Measurements from ENCODE around the gene DHDH.
A peak's percentile ranks its signal among the peaks of the same experiment; 100 is the strongest.
"Not testable (repeated sequence)": the region's sequence is repeated elsewhere in the genome, so short reads cannot be mapped to it uniquely, and the experiment has no call there.

Gene DHDH

DNA sequence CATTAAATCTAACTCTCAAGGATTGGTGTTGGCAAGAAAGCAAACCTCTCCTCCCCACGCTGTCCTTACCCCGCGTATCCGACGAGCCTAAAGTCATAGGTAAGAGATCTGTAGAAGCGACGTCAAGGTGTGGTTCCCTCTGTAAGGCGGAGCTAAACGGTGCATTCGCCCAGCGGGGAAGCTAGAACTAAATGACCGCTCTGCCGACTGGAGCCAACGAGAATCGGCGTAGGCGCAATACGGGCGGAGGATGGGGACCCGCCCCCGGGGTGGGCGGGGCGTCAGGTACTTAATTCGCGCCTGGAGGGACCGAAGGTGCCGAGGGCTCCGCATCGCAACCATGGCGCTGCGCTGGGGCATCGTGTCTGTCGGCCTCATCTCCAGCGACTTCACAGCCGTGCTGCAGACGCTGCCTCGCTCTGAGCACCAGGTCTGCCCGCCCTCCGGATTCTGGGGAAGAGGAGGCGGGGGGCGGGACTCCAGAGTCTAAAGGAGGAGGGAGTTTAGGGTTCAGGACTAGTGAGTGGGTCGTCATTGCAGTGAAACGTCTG, at the start of gene DHDH:
TSS of gene DHDH (plus strand) at position 318 of the 551 bp plus-strand sequence. CDS start at position 341, 23 bp downstream.
- DNase-seq = peak; percentile 89

DNA sequence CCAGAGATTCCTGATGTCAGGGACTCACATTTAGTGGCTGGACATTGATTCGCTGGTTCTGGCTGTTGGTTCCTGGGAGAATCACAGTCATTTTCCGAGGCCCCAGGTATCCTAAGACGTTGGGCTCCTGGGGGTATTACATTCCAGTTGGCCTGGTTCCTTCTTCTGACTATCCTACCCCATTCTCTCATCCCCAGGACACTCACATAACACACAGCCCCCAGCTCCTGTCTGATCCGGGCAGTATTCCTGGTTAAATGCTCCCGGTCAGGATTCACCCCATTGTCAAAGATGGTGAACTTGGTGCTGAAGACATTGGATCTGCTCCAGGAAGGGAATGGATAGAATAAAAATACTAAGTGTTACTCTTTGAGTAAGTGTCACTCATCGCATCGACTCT, 49.8 kb upstream of the DHDH start:
- no peak for DNase-seq

DNA sequence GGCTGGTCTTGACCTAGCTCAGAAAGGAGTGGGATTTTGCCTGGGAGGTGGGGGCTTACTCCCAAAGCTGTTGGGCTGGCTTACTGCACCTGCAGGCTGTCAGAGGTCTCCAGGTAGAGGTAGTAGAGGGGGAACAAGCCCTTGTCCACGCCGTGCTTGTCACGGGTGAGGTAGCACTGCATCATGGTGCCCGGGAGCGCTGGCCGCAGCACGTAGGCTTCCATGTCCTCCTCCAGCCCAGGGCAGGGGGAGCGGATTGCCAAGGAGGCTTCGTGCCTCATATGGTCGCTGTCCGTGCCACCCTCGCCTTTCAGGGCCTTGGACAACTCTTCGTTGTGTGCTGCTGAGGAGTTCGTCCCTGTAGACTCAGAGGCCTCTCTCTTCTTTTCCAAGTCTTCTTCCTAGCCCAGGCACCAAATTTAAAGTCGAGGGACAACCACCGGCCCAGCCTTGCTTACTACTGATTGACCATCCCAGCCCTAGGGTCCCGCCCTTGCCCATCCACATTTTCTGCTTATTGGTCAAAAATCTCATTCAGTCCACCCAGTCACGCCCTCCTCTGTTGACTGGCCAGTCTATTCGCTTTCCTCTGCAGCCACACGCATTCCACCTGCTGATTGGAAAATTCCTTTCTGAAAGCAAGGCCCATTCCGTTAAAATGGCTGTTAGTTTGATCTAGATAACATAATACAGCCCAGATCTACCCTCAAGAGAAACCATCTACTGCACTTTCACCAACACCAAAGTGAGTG, 45.5 kb upstream of the DHDH start:
- no peak for DNase-seq

DNA sequence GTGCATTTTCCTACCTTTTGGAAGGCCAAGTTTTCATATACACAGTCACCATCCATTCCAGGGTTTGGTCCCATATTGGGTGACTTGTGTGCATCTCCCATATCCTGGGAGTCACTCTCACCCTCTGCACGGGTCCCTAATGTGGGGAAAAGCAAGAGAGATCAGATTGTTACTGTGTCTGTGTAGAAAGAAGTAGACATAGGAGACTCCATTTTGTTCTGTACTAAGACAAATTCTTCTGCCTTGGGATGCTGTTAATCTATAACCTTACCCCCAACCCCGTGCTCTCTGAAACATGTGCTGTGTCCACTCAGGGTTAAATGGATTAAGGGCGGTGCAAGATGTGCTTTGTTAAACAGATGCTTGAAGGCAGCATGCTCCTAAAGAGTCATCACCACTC, 44.0 kb upstream of the DHDH start:
- not testable (repeated sequence) for DNase-seq

DNA sequence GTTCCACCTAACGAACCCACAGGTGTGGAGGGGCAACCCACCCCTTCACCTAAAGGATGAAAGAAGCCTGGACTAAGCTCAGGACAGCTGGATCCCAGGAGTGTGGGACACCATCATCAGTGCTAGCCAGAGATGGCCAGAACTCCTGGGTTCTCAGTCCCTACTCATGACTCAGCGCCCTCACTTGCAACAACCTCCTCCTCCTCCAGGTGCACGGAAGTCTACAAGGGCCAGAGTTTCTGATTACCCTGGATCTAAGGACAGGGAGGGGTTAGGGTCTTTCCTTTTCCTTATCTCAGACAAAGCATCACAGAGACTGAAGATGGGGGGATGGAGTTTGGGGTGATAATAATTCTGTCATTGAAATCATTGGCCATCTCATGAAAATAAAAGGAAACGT, 42.9 kb upstream of the DHDH start:
- no peak for DNase-seq

DNA sequence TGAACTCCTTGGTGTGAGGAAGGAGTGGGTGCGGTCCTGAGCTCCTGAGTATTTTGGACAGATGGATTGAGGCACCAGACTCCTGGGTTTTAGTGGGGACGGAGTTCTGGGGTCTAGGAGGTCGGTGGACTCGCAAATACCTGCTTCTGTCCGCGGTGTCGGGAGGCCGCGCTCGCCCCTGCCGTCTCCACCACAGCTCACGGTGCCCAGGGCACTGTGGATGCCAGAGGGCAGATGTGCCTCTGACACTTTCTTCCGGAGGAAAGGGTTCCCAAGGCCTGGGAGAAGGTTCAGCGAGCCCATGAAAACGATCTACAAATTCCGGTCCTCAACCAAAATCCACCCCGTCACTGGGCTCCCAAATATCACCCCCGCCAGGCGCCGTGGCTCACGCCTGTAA, 38.3 kb upstream of the DHDH start:
- no peak for DNase-seq

DNA sequence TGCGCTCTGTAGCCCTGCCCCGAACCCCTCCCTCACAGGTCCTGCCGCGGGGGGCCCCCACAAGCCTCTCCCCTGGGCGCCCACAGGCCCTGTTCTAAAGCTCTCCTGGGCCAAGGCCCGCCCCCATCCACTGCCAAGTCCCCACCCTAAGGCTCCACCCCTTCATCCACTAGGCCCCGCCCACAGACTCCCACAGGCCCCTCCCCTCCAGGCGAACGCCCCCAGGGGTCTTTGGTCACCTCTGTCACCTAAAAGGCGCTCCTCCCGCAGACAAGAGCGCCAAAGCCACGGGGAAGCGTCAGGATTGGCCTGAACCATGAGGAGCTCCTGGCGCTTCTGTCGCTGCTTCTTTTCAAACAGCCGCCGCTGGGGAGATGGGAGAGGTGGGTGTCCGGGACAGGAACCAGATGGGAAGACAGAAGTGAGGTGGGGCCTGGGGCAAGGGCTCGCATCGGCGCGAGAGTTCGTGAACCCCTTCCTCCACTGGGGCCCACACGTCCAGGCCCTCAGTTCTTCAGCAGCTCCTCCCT, 37.2 kb upstream of the DHDH start:
- DNase-seq = no peak

DNA sequence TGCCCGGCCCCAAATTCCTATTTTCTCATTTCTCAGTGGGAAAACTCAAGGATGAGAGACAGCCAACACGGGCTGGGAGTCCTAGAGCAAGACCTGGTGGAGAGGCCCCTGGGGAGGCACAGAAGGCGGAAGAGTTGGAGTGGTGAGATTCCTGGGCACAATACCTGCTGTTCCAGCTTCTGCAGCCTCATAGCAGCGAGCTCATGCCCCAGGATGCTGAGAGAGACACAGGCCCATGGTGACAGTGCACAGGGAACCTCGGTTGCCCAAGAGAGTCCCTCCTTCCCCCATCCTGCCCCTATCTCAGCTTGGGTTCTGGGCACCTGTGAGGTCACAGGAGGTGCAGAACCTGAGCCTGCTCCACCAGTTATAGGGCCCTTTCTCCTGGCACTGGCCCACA, 36.3 kb upstream of the DHDH start:
- DNase-seq = no peak

DNA sequence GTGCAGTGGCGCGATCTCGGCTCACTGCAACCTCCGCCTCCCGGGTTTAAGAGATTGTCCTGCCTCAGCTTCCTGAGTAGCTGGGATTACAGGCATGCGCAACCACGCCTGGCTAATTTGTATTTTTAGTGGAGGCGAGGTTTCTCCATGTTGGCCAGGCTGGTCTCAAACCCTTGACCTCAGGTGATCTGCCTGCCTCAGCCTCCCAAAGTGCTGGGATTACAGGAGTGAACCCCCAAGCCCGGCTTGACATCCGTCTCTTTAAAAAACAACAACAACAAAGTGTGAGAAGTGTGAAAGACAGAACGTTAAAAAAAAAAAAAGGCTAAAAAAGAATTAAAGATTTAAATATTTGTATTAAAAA, 34.1 kb upstream of the DHDH start:
- DNase-seq = not testable (repeated sequence)

DNA sequence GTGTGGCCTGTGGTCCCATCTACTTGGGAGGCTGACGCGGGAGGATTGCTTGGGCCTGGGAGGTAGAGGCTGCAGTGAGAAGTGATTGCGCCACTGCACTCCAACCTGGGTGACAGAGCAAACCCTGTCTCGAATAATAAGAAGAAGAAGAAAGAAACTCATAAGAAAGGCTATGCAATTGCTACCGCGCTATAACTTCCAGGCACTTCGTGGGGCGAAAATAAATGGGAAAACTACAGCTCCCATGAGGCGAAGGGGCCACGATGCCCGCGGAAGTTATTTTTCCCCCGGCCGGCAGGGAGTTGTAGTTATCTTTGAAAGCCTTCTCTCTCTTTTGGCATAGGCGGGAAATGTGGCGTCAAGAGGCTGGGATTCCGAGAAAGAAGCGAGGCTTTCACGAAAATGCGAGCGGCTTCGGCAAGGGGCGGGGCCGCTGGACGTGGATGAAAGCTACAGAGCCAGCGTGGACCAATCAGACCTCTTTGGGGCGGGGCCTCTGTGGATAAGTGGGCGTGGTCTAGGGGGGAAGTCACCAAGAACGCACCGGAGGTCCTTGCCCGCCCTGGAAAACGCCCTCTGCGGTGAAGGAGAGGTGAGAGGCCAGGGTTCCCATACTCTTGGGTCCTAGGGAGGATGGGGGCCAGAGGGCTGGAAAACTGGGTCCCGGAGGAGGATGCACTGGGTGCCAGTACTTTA, 33.6 kb upstream of the DHDH start, which contains the start of gene NUCB1:
TSS of gene NUCB1 (plus strand) at position 532 of the 696 bp plus-strand sequence. CDS start 485 bp downstream, outside the sequence.
- peak; percentile 93 for DNase-seq

DNA sequence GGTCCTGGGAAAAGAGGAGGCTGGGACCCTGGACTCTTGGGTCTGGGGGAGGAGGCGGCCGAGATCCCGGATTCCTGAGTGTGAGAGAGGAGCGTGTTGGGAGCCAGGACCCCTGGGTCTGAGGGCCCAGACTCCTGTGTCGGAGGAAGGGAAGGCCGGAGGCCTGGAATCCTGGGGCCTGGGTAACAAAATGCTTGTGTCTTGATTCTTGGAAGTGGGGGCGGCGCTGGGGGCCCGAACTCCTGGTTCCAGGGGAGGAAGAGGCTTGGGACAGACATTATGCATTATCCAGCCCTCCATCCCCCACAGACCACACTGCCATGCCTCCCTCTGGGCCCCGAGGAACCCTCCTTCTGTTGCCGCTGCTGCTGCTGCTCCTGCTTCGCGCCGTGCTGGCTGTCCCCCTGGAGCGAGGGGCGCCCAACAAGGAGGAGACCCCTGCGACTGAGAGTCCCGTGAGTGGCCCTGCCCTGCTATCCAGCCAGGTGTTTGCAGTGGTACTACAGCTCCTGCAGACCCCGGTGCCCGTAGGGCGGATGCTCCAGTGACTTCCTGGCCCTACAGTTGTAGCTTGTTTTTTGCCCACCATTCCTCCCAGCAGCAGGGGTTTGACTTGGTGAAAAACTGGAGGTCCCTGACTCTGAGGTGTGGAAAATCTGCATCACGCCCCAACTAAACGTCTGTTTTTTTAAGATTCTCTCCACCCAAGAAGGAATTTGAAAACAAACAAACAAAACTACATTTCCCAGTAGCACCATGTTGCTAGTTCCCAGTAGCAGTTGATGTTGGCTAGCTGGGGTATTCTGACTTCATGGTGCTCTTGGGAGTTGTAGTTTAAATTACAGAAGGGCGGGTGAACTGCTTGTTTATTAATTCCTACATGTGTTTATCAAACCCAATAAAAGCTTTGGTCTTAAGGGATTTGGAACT, 32.8 kb upstream of the DHDH start:
- DNase-seq = no peak

DNA sequence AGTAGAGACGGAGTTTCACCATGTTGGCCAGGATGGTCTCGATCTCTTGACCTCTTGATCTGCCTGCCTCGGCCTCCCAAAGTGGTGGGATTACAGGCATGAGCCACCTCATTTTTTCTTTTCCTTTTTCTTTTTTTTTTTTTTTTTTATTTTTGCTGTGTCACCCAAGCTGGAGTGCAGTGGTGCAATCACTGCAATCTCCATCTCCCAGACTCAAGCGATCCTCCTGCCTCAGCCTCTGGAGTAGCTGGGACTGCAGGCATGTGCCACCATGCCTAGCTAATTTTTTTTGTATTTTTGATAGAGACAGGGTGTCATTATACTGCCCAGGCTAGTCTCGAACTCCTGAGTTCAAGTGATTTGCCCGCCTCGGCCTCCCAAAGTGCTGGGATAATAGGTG, 31.2 kb upstream of the DHDH start:
- not testable (repeated sequence) for DNase-seq

DNA sequence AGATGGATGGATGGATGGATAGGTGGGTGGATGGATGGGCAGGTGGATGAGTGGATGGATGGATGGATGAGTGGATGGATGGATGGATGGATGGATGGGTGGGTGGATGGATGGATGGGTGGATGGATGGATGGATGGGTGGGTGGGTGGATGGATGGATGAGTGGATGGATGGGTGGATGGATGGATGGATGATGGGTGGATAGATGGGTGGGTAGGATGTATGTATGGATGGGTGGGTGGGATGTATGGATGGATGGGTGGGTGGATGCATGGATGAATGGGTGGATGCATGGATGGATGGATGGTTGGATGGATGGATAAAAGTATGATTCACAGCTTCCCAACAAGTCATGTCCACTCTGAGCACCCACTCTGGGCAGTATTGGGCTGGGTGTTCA, 29.7 kb upstream of the DHDH start:
- not testable (repeated sequence) for DNase-seq

DNA sequence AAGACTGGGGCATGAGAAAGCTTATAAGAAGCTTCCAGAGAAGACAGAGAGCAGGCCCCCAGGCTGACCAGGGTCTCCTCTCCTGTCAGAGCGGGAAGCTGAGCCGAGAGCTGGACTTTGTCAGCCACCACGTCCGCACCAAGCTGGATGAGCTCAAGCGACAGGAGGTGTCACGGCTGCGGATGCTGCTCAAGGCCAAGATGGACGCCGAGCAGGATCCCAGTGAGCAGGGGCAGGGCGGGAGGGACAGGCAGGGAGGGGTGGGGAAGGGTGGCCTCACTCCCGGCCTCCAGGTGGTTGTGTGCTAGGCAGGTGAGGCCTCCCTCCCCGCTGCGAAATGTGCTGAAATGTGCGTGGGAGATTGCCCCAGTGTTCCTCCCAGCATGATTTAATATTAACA, 27.8 kb upstream of the DHDH start:
- DNase-seq = no peak

DNA sequence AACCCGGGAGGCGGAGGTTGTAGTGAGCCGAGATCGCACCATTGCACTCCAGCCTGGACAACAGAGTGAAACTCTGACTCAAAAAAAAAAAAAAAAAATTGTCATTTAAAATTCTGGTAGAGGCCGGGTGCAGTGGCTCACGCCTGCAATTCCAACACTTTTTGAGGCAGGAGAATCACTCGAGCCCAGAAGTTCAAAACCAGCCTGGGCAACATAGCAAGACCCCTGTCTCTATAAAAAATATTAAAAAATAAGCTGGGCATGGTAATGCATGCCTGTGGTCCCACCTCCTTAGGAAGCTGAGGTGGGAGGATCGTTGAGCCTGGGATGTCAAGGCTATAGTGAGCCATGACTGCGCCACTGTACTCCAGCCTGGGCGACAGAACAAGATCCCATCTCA, 27.2 kb upstream of the DHDH start:
- DNase-seq = no peak

DNA sequence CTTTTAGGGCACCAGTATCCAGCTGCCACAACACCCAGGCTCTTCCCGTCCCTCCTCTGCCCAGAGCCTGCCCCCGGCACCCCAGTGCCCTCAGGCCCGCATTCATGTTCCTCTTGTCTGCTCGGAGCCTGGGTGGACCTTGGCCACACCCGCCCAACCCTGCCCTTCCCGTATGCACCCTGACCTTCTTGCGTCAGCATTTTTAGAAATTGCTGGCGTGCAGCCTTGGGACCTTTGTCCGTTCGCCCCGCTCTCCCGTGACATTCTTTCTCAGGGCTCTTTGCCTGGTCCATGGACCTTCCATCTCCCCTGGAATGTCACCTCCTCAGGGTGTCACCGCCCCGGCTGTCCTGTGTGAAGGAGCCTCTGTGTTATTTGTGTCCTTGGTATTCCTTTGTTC, 25.8 kb upstream of the DHDH start:
- no peak for DNase-seq

DNA sequence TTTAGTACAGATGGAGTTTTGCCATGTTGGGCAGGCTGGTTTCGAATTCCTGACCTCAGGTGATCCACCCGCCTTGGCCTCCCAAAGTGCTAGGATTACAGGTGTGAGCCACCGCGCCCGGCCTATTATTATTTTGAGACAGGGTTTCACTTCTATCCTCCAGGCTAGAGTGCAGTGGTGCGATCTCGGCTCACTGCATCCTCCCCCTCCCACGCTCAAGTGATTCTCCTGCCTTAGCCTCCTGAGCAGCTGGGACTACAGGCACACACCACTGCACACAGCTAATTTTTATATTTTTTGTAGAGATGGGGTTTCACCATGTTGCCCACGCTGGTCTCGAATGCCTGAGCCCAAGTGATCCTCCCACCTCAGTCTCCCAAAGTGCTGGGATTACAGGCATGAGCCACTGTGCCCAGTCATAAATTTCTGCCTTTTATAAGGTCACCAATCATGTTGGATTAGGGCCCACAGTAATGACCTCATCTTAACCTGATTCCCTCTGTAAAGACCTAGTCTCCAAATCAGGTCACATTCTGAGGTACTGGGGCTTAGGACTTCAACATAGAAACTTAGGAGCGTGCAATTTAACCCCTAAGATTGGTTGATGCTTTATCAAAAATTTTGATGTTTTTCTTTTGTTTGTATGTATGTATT, 23.9 kb upstream of the DHDH start:
- not testable (repeated sequence) for DNase-seq

DNA sequence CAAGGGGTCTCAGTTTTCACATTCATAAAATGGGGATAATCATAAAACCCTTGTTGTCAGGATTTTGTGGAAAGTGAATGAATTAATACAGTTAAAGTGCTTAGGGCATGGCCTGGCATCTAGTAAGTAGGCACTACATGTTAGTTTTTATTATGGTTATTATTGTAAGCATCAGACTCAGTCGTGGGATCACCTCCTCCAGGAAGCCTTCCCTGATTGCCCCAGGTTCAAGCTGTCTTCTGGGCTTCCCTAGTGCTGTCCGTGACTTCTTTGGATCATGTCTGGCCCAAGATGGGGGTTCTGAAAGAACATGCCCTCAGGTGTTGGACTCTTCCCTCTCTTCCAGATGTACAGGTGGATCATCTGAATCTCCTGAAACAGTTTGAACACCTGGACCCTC, 22.7 kb upstream of the DHDH start:
- no peak for DNase-seq

DNA sequence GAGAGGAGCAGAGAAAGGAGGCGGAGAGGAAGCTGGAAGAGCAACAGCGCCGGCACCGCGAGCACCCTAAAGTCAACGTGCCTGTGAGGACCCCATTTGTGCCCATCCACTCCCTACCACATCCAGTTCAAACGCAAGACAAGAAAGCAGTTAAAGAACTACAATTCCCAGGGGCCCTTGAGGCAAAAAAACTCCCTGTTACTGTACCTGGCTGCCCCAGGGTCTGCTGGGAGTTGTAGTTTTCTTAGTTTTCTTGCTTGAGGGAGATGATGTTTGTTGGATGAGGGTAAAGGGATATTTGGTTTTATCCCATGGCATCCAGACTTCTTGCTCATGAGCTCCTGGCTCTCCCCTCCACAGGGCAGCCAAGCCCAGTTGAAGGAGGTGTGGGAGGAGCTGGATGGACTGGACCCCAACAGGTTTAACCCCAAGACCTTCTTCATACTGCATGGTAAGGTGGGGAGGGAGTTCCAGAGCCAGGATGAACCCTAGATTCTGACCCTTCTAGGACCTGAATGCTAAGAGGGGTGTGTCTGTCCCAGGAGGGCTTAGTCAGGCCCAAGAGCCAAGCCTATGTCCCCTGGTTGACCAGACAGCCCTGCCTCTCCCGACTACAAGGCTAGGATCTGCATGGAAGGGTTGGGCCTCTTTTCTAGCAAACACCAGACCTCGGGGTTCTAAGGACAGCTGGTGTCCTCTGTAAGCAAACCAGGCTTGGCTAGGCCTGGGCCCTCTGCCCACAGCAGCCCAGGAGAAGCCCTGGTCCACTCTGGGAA, 20.2 kb upstream of the DHDH start:
- DNase-seq = no peak

DNA sequence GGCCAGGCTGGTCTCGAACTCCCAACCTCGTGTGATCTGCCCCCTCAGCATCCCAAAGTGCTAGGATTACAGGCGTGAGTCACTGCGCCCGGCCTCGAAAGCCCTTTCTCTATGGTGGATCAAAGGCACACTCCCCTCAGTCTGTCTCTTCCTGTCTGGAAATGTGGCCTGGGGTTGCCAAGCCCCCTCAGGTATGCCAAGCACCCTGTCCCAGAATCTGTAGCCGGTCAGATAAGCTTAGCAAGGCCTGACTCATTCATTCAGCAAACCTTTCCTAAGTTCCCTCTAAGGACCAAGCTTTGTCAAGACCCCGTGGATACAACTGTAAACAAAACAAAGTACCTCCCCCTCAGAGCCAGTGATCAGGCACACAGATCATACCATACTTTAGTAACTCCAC, 19.3 kb upstream of the DHDH start:
- DNase-seq = no peak

DNA sequence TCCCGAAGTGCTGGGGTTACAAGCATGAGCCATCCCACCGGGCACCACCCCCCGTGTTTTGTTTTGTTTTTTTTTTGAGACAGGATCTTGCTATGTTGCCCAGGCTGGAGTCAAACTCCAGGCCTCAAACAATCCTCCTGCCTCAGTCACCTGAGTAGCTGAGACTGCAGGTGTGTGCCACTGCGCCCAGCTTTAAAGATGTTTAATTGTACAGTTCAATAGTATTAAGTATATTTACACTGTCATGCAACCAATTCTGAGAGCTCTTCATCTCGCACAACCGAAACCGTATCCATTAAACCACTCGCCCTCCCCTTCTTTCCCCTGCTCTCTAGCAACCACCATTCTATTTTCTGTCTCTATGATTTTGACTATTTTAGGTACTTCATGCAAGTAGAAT, 17.7 kb upstream of the DHDH start:
- DNase-seq = no peak

DNA sequence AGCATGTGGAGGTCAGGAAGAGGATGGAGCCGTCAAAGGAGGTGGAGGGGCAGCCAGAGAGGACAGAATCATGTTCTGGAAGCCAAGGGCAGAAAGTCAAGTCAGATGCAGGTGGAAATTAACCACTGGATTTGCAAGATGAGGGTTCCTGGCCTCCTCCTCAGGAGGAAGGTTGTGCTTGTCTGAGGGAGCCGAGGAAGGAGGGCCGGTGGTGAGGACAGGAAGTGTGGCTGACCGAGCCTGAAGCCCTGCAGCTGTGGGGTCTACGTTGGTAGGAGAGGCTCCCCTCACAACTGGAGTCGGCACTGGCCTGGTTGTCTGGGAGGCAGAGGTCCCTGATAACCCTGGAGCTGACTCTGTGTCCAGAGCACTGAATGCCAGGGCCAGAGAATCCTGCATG, 15.4 kb upstream of the DHDH start:
- DNase-seq = no peak

Measured in NCI-H526 treated with DMSO at 0.1 percent for 48 hours (cell line).